Measurements from ENCODE around the gene HCRTR1. TPM values are rescaled to one million over a fixed set of nuclear protein-coding genes. Genes with fewer than 3 reads are reported as not detected.
A peak's percentile ranks its signal among the peaks of the same experiment; 100 is the strongest.

HCRTR1 gene
- total RNA-seq, 6 experiments from 2014 or later = not detected

GRCh38 chr1:31593770-31594632 lies 23.5 kb upstream of the HCRTR1 start:
- no peaks in the 10 kb centered on the region for H3K9me3 Mint-ChIP-seq
- TF ChIP-seq CTCF (IDR thresholded peaks at IDR 0.05) = peak; percentile 93
- peaks cover 8% of the 10 kb centered on the region for H3K27me3 Mint-ChIP-seq (ENCODE audit: insufficient read depth)
- H3K4me1 Mint-ChIP-seq (ENCODE audit: low read depth) = peaks cover 23% of the 10 kb centered on the region
- no peaks in the 10 kb centered on the region for H3K36me3 Mint-ChIP-seq (ENCODE audit: low read depth)
- H3K27ac Mint-ChIP-seq = no peak overlapping the region
- peak; percentile 47 for DNase-seq
- no peak overlapping the region for H3K4me3 Mint-ChIP-seq

- Mint-ChIP-seq H3K27ac (no peak overlapping the region), H3K9me3 (no peaks in the 10 kb centered on the region), H3K27me3 (ENCODE audit: insufficient read depth) (peaks cover 8% of the 10 kb centered on the region; the same call in 1 of the 2 replicates), H3K36me3 (ENCODE audit: low read depth) (no peaks in the 10 kb centered on the region), H3K4me3 (no peak overlapping the region), H3K4me1 (ENCODE audit: low read depth) (peaks cover 13% of the 10 kb centered on the region)
- DNase-seq = no peak
- no peak for TF ChIP-seq CTCF (IDR thresholded peaks at IDR 0.05)
Observed at GRCh38 chr1:31595836-31596736, 21.4 kb upstream of the HCRTR1 start.

- no peaks in the 10 kb centered on the region for H3K36me3 Mint-ChIP-seq (ENCODE audit: low read depth)
- no peaks in the 10 kb centered on the region for H3K9me3 Mint-ChIP-seq
- H3K27ac Mint-ChIP-seq = no peak overlapping the region
- no peak for TF ChIP-seq CTCF (IDR thresholded peaks at IDR 0.05)
- no peak overlapping the region for H3K4me3 Mint-ChIP-seq
- peaks cover 7% of the 10 kb centered on the region for H3K4me1 Mint-ChIP-seq (ENCODE audit: low read depth)
- no peak for DNase-seq
- peaks cover 8% of the 10 kb centered on the region for H3K27me3 Mint-ChIP-seq (ENCODE audit: insufficient read depth)
Observed at GRCh38 chr1:31596737-31597097, 20.8 kb upstream of the HCRTR1 start.

- H3K27me3 Mint-ChIP-seq (ENCODE audit: insufficient read depth) = peaks cover 8% of the 10 kb centered on the region
- no peak for TF ChIP-seq CTCF (IDR thresholded peaks at IDR 0.05)
- no peaks in the 10 kb centered on the region for H3K36me3 Mint-ChIP-seq (ENCODE audit: low read depth)
- no peaks in the 10 kb centered on the region for H3K9me3 Mint-ChIP-seq
- no peak for DNase-seq
- H3K27ac Mint-ChIP-seq = no peak overlapping the region
- no peaks in the 10 kb centered on the region for H3K4me1 Mint-ChIP-seq (ENCODE audit: low read depth)
- H3K4me3 Mint-ChIP-seq = no peak overlapping the region
Observed at GRCh38 chr1:31598980-31599379, 18.5 kb upstream of the HCRTR1 start.

GRCh38 chr1:31600641-31601040 lies 16.8 kb upstream of the HCRTR1 start:
- no peak overlapping the region for H3K27ac Mint-ChIP-seq
- H3K36me3 Mint-ChIP-seq (ENCODE audit: low read depth) = no peaks in the 10 kb centered on the region

More at GRCh38 chr1:31600641-31601040, 16.8 kb upstream of the HCRTR1 start:
- peaks cover 5% of the 10 kb centered on the region for H3K4me1 Mint-ChIP-seq (ENCODE audit: low read depth)
- no peak for DNase-seq
- TF ChIP-seq CTCF (IDR thresholded peaks at IDR 0.05) = no peak
- H3K9me3 Mint-ChIP-seq = no peaks in the 10 kb centered on the region
- peaks cover 6% of the 10 kb centered on the region for H3K27me3 Mint-ChIP-seq (ENCODE audit: insufficient read depth)
- no peak overlapping the region for H3K4me3 Mint-ChIP-seq
